Bronchial epithelial cell (primary cell): ENCODE results near the gene CDH2. TPM values are rescaled to one million over a fixed set of nuclear protein-coding genes. Genes with fewer than 3 reads are reported as not detected.

Source experiments
- DNase-seq: peaks from one replicate; pipeline ENCODE4 v3.0.0-alpha.2; 2010; ENCODE audit warnings: low read depth
- FAIRE-seq: peaks from 2 replicates; lab custom pipeline; 2011; peaks lifted over from hg19 to GRCh38; lab: Jason Lieb, UNC
- H3K27me3 ChIP-seq: 2 replicates; pipeline ENCODE4 v1.5.1; 2011; ENCODE audit warnings: low read length; ENCODE audit not compliant: control insufficient read depth, insufficient read depth
- H3K36me3 ChIP-seq: 2 replicates; pipeline ENCODE4 v1.5.1; 2011; ENCODE audit warnings: low read length; ENCODE audit not compliant: control insufficient read depth, insufficient read depth
- H3K4me3 ChIP-seq: 2 replicates; pipeline ENCODE4 v1.5.1; 2011; ENCODE audit warnings: mild to moderate bottlenecking, low read depth, low read length, control low read depth
- total RNA-seq: library from RNA; depleted of rRNA; stranded (reverse); fragments of >200 nt; gene quantifications from 2 replicates; pipeline ENCODE4 v1.2.1, GENCODE V29; 2014
- TF ChIP-seq, protein P1 (sequence below): IDR thresholded peaks from 2 replicates; pipeline ENCODE4 v1.5.1; 2011; ENCODE audit warnings: mild to moderate bottlenecking, moderate library complexity, low read length, control low read depth, inconsistent platforms; ENCODE audit not compliant: insufficient read depth, severe bottlenecking

Gene CDH2
- total RNA-seq, 1 donor from 2014 or later: 0.79 TPM

DNA sequence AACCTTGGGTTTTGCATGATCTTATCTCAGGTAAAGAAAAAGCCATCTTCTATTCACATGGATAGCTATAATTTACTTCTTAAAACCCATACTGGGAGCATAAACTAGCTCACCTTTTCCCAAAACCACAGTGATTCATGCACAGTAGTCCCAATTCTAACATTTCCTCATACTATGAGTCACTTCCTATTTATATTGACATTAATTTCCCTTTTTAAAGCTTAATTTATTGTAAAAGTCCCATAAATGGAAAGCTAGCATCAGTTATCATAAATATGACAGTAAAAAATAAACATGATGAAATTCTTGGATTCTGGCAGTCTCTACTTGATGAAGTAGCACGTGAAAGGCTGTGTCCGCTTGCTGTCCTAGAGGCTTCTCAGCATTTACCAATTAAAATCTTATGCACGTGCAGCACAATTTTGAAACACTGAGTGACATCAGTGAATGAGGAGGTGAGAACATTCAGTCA lies 180.1 kb downstream of the CDH2 start:
- Histone ChIP-seq H3K4me3 (no peak overlapping the region), H3K36me3 (no peaks in the 10 kb centered on the region), H3K27me3 (no peaks in the 10 kb centered on the region)
- FAIRE-seq: no peak
- DNase-seq: peak; percentile 81
- TF ChIP-seq, protein P1, sequence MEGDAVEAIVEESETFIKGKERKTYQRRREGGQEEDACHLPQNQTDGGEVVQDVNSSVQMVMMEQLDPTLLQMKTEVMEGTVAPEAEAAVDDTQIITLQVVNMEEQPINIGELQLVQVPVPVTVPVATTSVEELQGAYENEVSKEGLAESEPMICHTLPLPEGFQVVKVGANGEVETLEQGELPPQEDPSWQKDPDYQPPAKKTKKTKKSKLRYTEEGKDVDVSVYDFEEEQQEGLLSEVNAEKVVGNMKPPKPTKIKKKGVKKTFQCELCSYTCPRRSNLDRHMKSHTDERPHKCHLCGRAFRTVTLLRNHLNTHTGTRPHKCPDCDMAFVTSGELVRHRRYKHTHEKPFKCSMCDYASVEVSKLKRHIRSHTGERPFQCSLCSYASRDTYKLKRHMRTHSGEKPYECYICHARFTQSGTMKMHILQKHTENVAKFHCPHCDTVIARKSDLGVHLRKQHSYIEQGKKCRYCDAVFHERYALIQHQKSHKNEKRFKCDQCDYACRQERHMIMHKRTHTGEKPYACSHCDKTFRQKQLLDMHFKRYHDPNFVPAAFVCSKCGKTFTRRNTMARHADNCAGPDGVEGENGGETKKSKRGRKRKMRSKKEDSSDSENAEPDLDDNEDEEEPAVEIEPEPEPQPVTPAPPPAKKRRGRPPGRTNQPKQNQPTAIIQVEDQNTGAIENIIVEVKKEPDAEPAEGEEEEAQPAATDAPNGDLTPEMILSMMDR: no peak

DNA sequence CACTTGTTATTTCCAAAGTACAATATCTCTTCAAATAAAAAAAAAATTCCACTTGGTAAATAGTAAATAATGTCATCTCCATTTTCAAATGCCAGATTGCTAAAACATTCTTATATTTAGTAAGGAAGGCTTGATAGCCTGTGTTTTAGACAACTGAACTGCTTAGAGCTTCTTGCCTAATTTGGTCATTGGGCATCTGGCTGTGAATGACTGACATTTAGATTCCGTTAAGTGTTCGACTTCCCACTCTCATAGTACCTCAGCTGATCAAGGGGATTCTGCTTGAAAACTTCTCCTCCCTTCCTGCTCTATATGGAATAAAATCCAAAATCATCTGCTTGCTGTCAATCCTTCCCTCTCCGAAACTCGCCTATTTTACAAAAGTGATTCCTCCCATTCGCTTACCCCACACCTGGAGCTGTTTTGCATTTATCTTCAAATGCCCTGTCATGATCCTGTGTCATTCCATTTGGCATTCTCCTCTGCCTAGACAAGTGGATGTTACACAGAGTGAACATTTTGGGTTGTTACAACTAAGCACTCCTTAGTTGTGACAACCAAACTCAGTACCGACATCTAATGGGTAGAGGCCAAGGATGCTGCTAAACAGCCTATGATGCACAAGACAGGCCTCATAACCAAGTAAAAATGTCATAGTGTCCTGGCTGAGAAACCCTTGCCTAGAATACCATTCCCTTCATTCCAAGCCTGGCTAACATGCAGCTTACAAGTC lies 181.0 kb downstream of the CDH2 start:
- FAIRE-seq: no peak
- H3K27me3 ChIP-seq: no peaks in the 10 kb centered on the region

DNA sequence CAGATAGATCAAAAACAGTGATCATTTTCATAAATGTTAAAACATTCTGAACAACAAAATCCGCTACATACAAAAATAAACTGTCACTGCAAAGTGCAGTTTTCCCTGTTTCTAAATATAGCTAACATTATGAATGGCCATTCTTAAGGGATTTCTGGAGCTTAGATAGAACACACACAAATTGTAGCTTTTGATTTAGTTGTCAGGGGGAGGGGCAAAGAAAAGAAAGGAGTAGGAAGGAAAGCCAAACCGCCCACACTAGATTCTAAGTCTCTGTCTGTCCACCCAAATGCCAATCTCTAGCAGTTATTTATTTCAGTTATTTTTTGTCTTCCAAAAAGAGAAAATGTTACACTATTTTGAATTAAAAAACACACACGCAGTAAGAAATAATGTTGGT lies 182.4 kb downstream of the CDH2 start:
- TF ChIP-seq, protein P1: no peak
- H3K4me3 ChIP-seq: no peak overlapping the region
- DNase-seq: no peak
- no peaks in the 10 kb centered on the region for H3K36me3 ChIP-seq
- FAIRE-seq: no peak
- H3K27me3 ChIP-seq: no peaks in the 10 kb centered on the region

More for the DNA sequence above, 181.0 kb downstream of the CDH2 start:
- TF ChIP-seq, protein P1: no peak
- Histone ChIP-seq H3K36me3 (no peaks in the 10 kb centered on the region), H3K4me3 (no peak overlapping the region)
- DNase-seq: no peak

DNA sequence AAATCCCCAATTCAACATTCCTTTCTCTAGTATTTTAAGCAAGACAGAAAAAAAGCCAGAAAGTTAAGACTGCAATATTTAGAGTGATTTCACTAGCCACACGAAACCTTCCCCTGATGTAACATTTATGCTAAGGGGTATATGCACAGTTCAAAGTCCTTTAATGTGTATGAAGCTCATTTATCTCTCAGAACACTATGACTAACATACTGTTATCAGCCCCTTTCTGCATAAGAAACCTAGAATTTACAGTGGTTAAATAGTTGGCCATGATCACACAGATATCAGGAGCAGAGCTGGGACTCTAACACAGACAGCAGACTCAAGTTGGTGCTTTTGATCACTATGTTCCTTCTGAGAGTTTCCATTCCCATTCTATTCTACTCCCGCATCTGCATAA lies 185.5 kb downstream of the CDH2 start:
- H3K27me3 ChIP-seq: no peaks in the 10 kb centered on the region
- no peaks in the 10 kb centered on the region for H3K36me3 ChIP-seq
- no peak overlapping the region for H3K4me3 ChIP-seq
- no peak for DNase-seq
- TF ChIP-seq, protein P1: no peak
- FAIRE-seq: no peak

DNA sequence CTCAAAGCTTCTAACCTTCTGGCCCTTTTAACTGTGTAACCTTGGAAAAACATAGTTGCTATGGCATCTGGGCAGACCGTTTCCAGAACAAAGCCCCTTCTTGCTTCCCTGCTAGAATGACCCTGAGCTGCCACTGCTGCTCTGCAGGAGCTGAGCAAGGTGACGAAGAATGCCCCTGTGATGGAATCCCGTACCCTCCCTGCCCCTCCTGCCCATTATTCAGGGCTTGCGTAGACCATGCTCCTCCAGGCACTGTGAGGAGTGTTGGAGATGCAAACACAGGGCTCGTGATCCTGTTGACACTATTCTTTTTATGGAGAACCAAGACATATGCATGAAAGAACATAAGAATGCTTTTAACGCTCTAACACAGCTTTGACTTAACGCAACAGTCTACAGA lies 191.1 kb downstream of the CDH2 start:
- no peaks in the 10 kb centered on the region for H3K36me3 ChIP-seq
- FAIRE-seq (no peak), DNase-seq (no peak)
- no peak overlapping the region for H3K4me3 ChIP-seq
- TF ChIP-seq, protein P1: no peak
- H3K27me3 ChIP-seq: no peaks in the 10 kb centered on the region
